Measurements from ENCODE around the gene PLEKHA6.

- TF ChIP-seq ESRRG (CRISPR knock-in tag; IDR thresholded peaks at IDR 0.05) (no peak), PPARA (CRISPR knock-in tag; IDR thresholded peaks at IDR 0.05; ENCODE audit: borderline replicate concordance) (no peak), ZFP30 (CRISPR knock-in tag; IDR thresholded peaks at IDR 0.05) (no peak), RARB (CRISPR knock-in tag; IDR thresholded peaks at IDR 0.05) (no peak), GLIS3 (CRISPR knock-in tag; IDR thresholded peaks at IDR 0.05) (no peak), ARNTL (CRISPR knock-in tag; IDR thresholded peaks at IDR 0.05; ENCODE audit: borderline replicate concordance, low read depth) (no peak), PATZ1 (CRISPR knock-in tag; IDR thresholded peaks at IDR 0.05; ENCODE audit: borderline replicate concordance) (no peak), ZNF70 (CRISPR knock-in tag; IDR thresholded peaks at IDR 0.05) (no peak), POU6F1 (CRISPR knock-in tag; IDR thresholded peaks at IDR 0.05; ENCODE audit: borderline replicate concordance, low read depth) (no peak), ISL1 (CRISPR knock-in tag; IDR thresholded peaks at IDR 0.05) (no peak), TOX (CRISPR knock-in tag; IDR thresholded peaks at IDR 0.05; ENCODE audit: borderline replicate concordance) (no peak), TCF4 (CRISPR knock-in tag; IDR thresholded peaks at IDR 0.05; ENCODE audit: borderline replicate concordance) (no peak)
These were observed 162.7 kb downstream of the PLEKHA6 start for GRCh38 chr1:204197068-204197467.
